Hair follicular keratinocyte (primary cell): ENCODE results near the gene FCAR. TPM values are rescaled to one million over a fixed set of nuclear protein-coding genes. Genes with fewer than 3 reads are reported as not detected.

Experiments
- total RNA-seq: library from RNA; depleted of rRNA; stranded (reverse); fragments of >200 nt; gene quantifications from 2 replicates; pipeline ENCODE4 v1.2.3, GENCODE V29; 2015

The FCAR gene
- total RNA-seq = not detected in 2 replicates

GRCh38 chr19:54873990-54874389 is at the start of gene FCAR:
TSS of gene FCAR (plus strand) at chr19:54874235. CDS start at chr19:54874290, 55 bp downstream.

GRCh38 chr19:54832496-54832895 is 41.5 kb upstream of the FCAR start, which contains the start of gene KIR2DS4:
TSS of gene KIR2DS4 (plus strand) at chr19:54832676.

GRCh38 chr19:54850061-54850640 is 23.9 kb upstream of the FCAR start, which contains the start of gene KIR3DL2:
TSS of gene KIR3DL2 (plus strand) at chr19:54850443. CDS start at chr19:54850476, 33 bp downstream.

GRCh38 chr19:54905803-54906511 is 31.9 kb downstream of the FCAR start, which contains the start of gene NCR1:
TSS of gene NCR1 (plus strand) at chr19:54906148. CDS start at chr19:54906188, 40 bp downstream.

Other genes with a start within 250 kb of the FCAR start
- not detected in 2 replicates for gene LILRB1, start 243.8 kb upstream of the FCAR start, total RNA-seq
- not detected in 2 replicates for gene LILRB4, start 211.2 kb upstream of the FCAR start, total RNA-seq
- not detected in 2 replicates for gene KIR3DL3, start 149.8 kb upstream of the FCAR start, total RNA-seq
- not detected in 2 replicates for gene KIR2DL3, start 135.7 kb upstream of the FCAR start, total RNA-seq
- gene KIR2DL1, start 104.4 kb upstream of the FCAR start, total RNA-seq = not detected in 2 replicates
- gene KIR2DL4, start 70.6 kb upstream of the FCAR start, total RNA-seq = not detected in 2 replicates
- not detected in 2 replicates for gene KIR3DL1, start 57.8 kb upstream of the FCAR start, total RNA-seq
- not detected in 2 replicates for gene KIR2DS4, start 41.6 kb upstream of the FCAR start, total RNA-seq
- not detected in 2 replicates for gene KIR3DL2, start 23.8 kb upstream of the FCAR start, total RNA-seq
- not detected in 2 replicates for gene NCR1, start 31.9 kb downstream of the FCAR start, total RNA-seq
- not detected in 2 replicates for gene NLRP7, start 73.3 kb downstream of the FCAR start, total RNA-seq
- 35.5 and 39.8 TPM in 2 replicates for gene NLRP2, start 92.1 kb downstream of the FCAR start, total RNA-seq
- gene GP6, start 164.0 kb downstream of the FCAR start, total RNA-seq = not detected in 2 replicates
- 9.1 and 24.5 TPM in 2 replicates for gene RDH13, start 188.9 kb downstream of the FCAR start, total RNA-seq
- gene EPS8L1, start 201.6 kb downstream of the FCAR start, total RNA-seq = 28.7 and 45.1 TPM in 2 replicates
- 26.6 and 38.4 TPM in 2 replicates for gene PPP1R12C, start 243.4 kb downstream of the FCAR start, total RNA-seq